Gastroesophageal sphincter (tissue), 3 donors: ENCODE measurements around the gene ZBTB16.

Source experiments
- POLR2A ChIP-seq, 2 donors: fragments of 450-650 bp; IDR thresholded peaks; one replicate each; pipeline ENCODE4 v1.6.1; 2017; ENCODE audit warnings: antibody characterized with exemption in 2 of 2, mild to moderate bottlenecking in 2 of 2, moderate library complexity in 1 of 2
- POLR2AphosphoS5 ChIP-seq: sonication (generic); formaldehyde crosslinking; IDR thresholded peaks from one replicate; pipeline ENCODE4 v1.6.1; 2017; ENCODE audit warnings: antibody characterized with exemption
- TF ChIP-seq, protein P1 (sequence below), 4 experiments: fragments of 200-600 bp in 2 of 4; fragments of 450-650 bp in 2 of 4; sonication (generic) in 1 of 4; IDR thresholded peaks; one replicate each; pipeline ENCODE4 v1.5.1; 2017 to 2019; ENCODE audit warnings: antibody characterized with exemption in 4 of 4, mild to moderate bottlenecking in 2 of 4, moderate library complexity in 2 of 4

DNA sequence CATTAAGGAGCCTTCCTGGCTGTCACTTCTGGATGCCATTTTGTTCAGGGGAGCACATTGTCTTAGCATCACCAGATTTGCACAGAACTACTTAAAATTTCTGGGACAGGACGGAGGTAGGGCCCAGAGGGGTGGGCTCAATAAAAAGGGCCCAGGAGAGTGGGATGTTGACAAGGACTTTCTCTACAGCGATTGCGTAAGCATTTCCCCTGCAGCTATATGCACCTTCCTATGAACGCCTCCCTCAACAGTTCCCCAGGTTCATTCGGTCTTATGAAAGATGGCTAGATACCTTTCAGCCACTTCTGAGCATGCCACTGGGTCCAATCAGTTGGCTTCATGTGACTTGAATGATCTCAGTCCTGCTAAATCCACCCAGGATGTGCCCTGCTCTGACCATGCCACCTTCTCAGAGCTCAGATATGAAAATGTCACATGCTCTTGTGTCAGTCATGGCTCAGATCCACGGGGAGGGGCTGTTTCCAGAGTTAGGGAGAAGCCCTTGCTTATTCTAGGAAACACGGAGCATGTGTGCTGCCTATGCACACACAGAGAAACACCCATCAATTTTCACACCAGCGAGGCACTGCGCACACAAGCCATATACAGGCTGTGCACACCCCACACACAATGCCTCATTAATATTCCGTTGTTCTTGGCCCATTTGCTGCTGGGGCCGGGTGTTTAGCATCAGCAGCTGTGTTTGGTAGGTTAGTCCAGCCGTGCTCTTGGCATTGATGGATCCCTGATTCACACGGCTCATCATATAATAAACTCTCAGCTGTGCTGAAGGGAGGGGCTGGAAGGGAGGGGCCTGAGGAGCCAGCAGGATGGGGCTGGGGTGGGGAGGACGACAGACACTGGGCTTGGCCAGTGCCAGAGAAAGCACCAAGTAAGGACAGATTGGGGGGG lies 184.2 kb downstream of the ZBTB16 start:
- no peak for TF ChIP-seq POLR2AphosphoS5
- TF ChIP-seq, protein P1, sequence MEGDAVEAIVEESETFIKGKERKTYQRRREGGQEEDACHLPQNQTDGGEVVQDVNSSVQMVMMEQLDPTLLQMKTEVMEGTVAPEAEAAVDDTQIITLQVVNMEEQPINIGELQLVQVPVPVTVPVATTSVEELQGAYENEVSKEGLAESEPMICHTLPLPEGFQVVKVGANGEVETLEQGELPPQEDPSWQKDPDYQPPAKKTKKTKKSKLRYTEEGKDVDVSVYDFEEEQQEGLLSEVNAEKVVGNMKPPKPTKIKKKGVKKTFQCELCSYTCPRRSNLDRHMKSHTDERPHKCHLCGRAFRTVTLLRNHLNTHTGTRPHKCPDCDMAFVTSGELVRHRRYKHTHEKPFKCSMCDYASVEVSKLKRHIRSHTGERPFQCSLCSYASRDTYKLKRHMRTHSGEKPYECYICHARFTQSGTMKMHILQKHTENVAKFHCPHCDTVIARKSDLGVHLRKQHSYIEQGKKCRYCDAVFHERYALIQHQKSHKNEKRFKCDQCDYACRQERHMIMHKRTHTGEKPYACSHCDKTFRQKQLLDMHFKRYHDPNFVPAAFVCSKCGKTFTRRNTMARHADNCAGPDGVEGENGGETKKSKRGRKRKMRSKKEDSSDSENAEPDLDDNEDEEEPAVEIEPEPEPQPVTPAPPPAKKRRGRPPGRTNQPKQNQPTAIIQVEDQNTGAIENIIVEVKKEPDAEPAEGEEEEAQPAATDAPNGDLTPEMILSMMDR (IDR thresholded peaks at IDR 0.05), result no peak
- TF ChIP-seq POLR2A (IDR thresholded peaks at IDR 0.05), result no peak
